Neural crest cell (in vitro differentiated cells): ENCODE data around the gene NFKBIL1. TPM values are rescaled to one million over a fixed set of nuclear protein-coding genes. Genes with fewer than 3 reads are reported as not detected.

Source experiments
- DNase-seq: peaks from one replicate; pipeline ENCODE4 v3.0.0; 2021; ENCODE audit warnings: low read depth, mixed read lengths, low spot score
- H3K27ac Mint-ChIP-seq: one replicate; pipeline ENCODE4 v1.8.0; 2021; ENCODE audit warnings: mild to moderate bottlenecking, mixed read lengths; ENCODE audit not compliant: unreplicated experiment
- H3K27me3 Mint-ChIP-seq: 2 replicates; pipeline ENCODE4 v1.8.0; 2021; ENCODE audit warnings: low read depth, mild to moderate bottlenecking, mixed read lengths
- H3K36me3 Mint-ChIP-seq: 2 replicates; pipeline ENCODE4 v1.8.0; 2021; ENCODE audit warnings: low read depth, mild to moderate bottlenecking, mixed read lengths
- H3K4me1 Mint-ChIP-seq: 2 replicates; pipeline ENCODE4 v1.8.0; 2021; ENCODE audit warnings: mixed read lengths
- H3K4me3 Mint-ChIP-seq: one replicate; pipeline ENCODE4 v1.8.0; 2021; ENCODE audit warnings: mild to moderate bottlenecking, mixed read lengths
- H3K9me3 Mint-ChIP-seq: 2 replicates; pipeline ENCODE4 v1.8.0; 2021; ENCODE audit warnings: mixed read lengths
- CTCF ChIP-seq: fragments of 200-600 bp; sonication (generic); conservative IDR thresholded peaks from 2 replicates; pipeline ENCODE4 v1.5.0; 2021; ENCODE audit warnings: antibody characterized with exemption, mild to moderate bottlenecking
- total RNA-seq: library from RNA; stranded (reverse); gene quantifications from 2 replicates; pipeline ENCODE4 v1.2.1, GENCODE V29; 2021

The NFKBIL1 gene
- total RNA-seq, 1 donor from 2014 or later: 28.6 TPM

- no peak overlapping the region for H3K4me3 Mint-ChIP-seq
- H3K36me3 Mint-ChIP-seq: no peaks in the 10 kb centered on the region
- no peak for DNase-seq
- H3K27me3 Mint-ChIP-seq: peaks cover 48% of the 10 kb centered on the region
- no peaks in the 10 kb centered on the region for H3K4me1 Mint-ChIP-seq
- no peak overlapping the region for H3K27ac Mint-ChIP-seq
- no peaks in the 10 kb centered on the region for H3K9me3 Mint-ChIP-seq
- TF ChIP-seq CTCF: no peak
Measured at GRCh38 chr6:31513456-31514165, 33.8 kb upstream of the NFKBIL1 start.

DNA sequence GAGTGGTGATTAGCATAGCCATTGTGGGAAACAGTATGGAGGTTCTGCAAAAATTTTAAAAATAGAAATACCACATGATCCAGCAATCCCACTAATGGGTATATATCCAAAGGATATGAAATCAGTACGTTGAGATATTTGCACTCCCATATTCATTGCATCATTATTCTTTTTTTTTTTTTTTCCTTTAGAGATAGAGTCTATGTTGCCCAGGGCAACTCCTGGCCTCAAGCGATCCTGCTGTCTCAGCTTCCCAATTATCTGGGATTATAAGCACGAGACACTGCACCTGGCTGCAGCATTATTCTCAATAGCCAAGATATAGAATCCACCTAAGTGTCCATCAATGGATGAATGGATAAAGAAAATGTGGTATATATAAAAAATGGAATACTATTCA, 25.6 kb upstream of the NFKBIL1 start:
- no peaks in the 10 kb centered on the region for H3K36me3 Mint-ChIP-seq
- DNase-seq: no peak
- no peaks in the 10 kb centered on the region for H3K9me3 Mint-ChIP-seq
- no peak for TF ChIP-seq CTCF
- no peak overlapping the region for H3K27ac Mint-ChIP-seq
- peaks cover 33% of the 10 kb centered on the region for H3K27me3 Mint-ChIP-seq
- no peak overlapping the region for H3K4me3 Mint-ChIP-seq
- H3K4me1 Mint-ChIP-seq: no peaks in the 10 kb centered on the region

DNA sequence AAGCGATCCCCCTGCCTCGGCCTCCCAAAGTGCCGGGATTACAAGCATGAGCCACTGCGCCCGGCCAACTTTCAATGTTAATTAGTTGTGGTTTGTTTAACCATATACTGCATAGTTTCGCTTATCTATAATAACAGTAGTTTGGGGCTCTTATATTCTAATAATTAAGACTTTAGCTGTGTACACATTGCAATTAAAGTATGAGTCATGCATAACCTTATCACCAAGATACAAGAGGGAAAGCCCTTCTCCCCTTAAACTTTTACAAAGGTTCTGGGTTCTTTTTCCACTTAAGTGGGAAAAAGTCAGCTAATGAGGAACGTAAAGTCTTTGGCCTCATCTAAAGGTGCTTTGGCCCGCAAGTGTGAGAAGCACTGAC, 21.9 kb upstream of the NFKBIL1 start:
- Mint-ChIP-seq H3K4me1 (peaks cover 5% of the 10 kb centered on the region), H3K27ac (no peak overlapping the region), H3K4me3 (peak overlapping the region; percentile 6), H3K36me3 (peaks cover 9% of the 10 kb centered on the region), H3K27me3 (peaks cover 24% of the 10 kb centered on the region), H3K9me3 (no peaks in the 10 kb centered on the region)
- DNase-seq: no peak
- TF ChIP-seq CTCF: no peak

DNA sequence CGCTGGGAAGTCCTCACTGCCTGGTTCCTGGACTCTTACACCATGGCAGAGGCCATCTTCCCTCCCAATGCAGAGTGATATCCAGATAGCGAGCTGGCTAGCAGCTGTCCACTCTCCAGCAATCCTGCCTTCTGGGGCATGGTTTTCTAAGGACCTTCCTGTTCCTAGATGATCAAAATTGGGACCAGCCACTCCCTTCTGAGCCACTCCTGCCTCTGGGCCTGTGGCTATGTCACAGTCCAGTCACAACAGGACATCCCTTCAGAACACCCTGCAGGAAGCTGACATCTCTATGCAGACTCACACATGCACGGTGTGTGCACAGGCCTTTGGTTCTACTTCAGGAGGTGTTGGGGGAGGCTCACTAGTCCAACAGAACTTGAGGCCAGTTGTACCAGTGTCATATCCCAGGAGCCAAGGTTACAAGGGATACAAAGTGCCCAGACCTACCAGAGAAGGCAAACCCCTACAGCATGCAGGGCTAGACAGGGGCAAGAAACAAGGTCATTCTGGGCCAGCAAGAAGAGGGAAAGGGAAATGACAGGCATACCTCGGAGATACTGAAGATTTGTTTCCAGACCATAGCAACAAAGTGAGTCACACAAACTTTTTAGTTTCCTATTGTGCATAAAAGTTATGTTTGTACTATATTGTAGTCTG, 21.3 kb upstream of the NFKBIL1 start:
- peaks cover 21% of the 10 kb centered on the region for H3K27me3 Mint-ChIP-seq
- no peaks in the 10 kb centered on the region for H3K9me3 Mint-ChIP-seq
- H3K27ac Mint-ChIP-seq: no peak overlapping the region
- DNase-seq: no peak
- peak overlapping the region; percentile 6 for H3K4me3 Mint-ChIP-seq
- peaks cover 5% of the 10 kb centered on the region for H3K4me1 Mint-ChIP-seq
- peaks cover 14% of the 10 kb centered on the region for H3K36me3 Mint-ChIP-seq
- no peak for TF ChIP-seq CTCF

- no peak for DNase-seq
- peak overlapping the region; percentile 69 for H3K4me3 Mint-ChIP-seq
- H3K36me3 Mint-ChIP-seq: peaks cover 25% of the 10 kb centered on the region
- no peaks in the 10 kb centered on the region for H3K9me3 Mint-ChIP-seq
- H3K27me3 Mint-ChIP-seq: peaks cover 9% of the 10 kb centered on the region
- peak overlapping the region; percentile 38 for H3K27ac Mint-ChIP-seq
- H3K4me1 Mint-ChIP-seq: peaks cover 16% of the 10 kb centered on the region
- TF ChIP-seq CTCF: no peak
Measured at GRCh38 chr6:31528307-31528777, 19.1 kb upstream of the NFKBIL1 start.
